ENCODE data around the gene KRT86. TPM values are rescaled to one million over a fixed set of nuclear protein-coding genes. Genes with fewer than 3 reads are reported as not detected.
A peak's percentile ranks its signal among the peaks of the same experiment; 100 is the strongest.

Gene KRT86
- total and polyA plus RNA-seq, 9 of the 15 experiments (the other 6 are each of a cell fraction or from before 2014, with no cell fraction given): not detected

GRCh38 chr12:52300796-52301691 is 26.6 kb downstream of the KRT86 start (continued):
- TF ChIP-seq ZNF609 (CRISPR knock-in tag; IDR thresholded peaks at IDR 0.05; ENCODE audit: borderline replicate concordance) (no peak), CUX1 (CRISPR knock-in tag; IDR thresholded peaks at IDR 0.05) (no peak), MXD1 (CRISPR knock-in tag; IDR thresholded peaks at IDR 0.05; ENCODE audit: borderline replicate concordance, poor library complexity, severe bottlenecking) (no peak), BCLAF1 (IDR thresholded peaks at IDR 0.05; ENCODE audit: borderline replicate concordance in 1 of 2, control insufficient read depth in 1 of 2, low read depth in 2 of 2, low read length in 1 of 2) (no peak), EHMT2 (IDR thresholded peaks at IDR 0.05) (peak; percentile 74; the same call in 1 of the 2 replicates), MIER1 (IDR thresholded peaks at IDR 0.05; ENCODE audit: low read depth) (0 out of 2 replicates have a peak, but pooled peaks have one; percentile 58), NFE2 (IDR thresholded peaks at IDR 0.05; ENCODE audit: low read depth) (no peak)
